ACC112 (cell line): ENCODE results near the gene USP13.
"Not testable (repeated sequence)": the region's sequence is repeated elsewhere in the genome, so short reads cannot be mapped to it uniquely, and the experiment has no call there.

ENCODE experiments used
- H2AFZ ChIP-seq: fragments of 200-600 bp; sonication (generic); one replicate; pipeline ENCODE4 v1.6.0; 2017; ENCODE audit warnings: antibody characterized with exemption, low read length; ENCODE audit not compliant: unreplicated experiment
- H3K27ac ChIP-seq: fragments of 200-600 bp; sonication (generic); 2 replicates; pipeline ENCODE4 v1.5.1; 2014; ENCODE audit warnings: low read depth, mild to moderate bottlenecking, antibody characterized with exemption, low read length, moderate library complexity
- H3K27me3 ChIP-seq: fragments of 200-600 bp; sonication (generic); 2 replicates; pipeline ENCODE4 v1.6.1; 2014; ENCODE audit warnings: mild to moderate bottlenecking, antibody characterized with exemption, low read length, moderate library complexity, mixed read lengths; ENCODE audit not compliant: insufficient read depth
- H3K36me3 ChIP-seq: fragments of 200-600 bp; sonication (generic); 2 replicates; pipeline ENCODE4 v1.6.1; 2016; ENCODE audit warnings: mild to moderate bottlenecking, antibody characterized with exemption, low read length, moderate library complexity, mixed read lengths; ENCODE audit not compliant: insufficient read depth
- H3K4me1 ChIP-seq: fragments of 200-600 bp; sonication (generic); one replicate; pipeline ENCODE4 v1.6.1; 2016; ENCODE audit warnings: low read length, mixed read lengths; ENCODE audit not compliant: insufficient read depth, unreplicated experiment, control insufficient read depth
- H3K4me3 ChIP-seq: fragments of 200-600 bp; sonication (generic); 2 replicates; pipeline ENCODE4 v1.5.1; 2014; ENCODE audit warnings: mild to moderate bottlenecking, low read depth, low read length
- H3K79me2 ChIP-seq: fragments of 200-600 bp; sonication (generic); one replicate; pipeline ENCODE4 v1.6.0; 2016; ENCODE audit warnings: low read length; ENCODE audit not compliant: control insufficient read depth, unreplicated experiment, insufficient read depth

Gene USP13

GRCh38 chr3:179622023-179622422 is 30.8 kb upstream of the USP13 start:
- H3K4me1 ChIP-seq = no peaks in the 10 kb centered on the region
- H3K79me2 ChIP-seq = peaks cover 2% of the 10 kb centered on the region
- no peaks in the 10 kb centered on the region for H3K27me3 ChIP-seq
- H3K4me3 ChIP-seq = no peak overlapping the region
- H3K36me3 ChIP-seq = peaks cover 40% of the 10 kb centered on the region
- H3K27ac ChIP-seq = no peak overlapping the region
- no peak overlapping the region for H2AFZ ChIP-seq

- H3K4me1 ChIP-seq = no peaks in the 10 kb centered on the region
- H3K27ac ChIP-seq = no peak overlapping the region
- H3K79me2 ChIP-seq = no peaks in the 10 kb centered on the region
- H3K4me3 ChIP-seq = no peak overlapping the region
- H2AFZ ChIP-seq = no peak overlapping the region
- H3K27me3 ChIP-seq = no peaks in the 10 kb centered on the region
- H3K36me3 ChIP-seq = peaks cover 23% of the 10 kb centered on the region
Observed at GRCh38 chr3:179624451-179624850, 28.4 kb upstream of the USP13 start.

GRCh38 chr3:179630753-179631451 is 21.9 kb upstream of the USP13 start:
- Histone ChIP-seq H3K79me2 (no peaks in the 10 kb centered on the region), H3K4me3 (no peak overlapping the region), H3K4me1 (no peaks in the 10 kb centered on the region), H3K36me3 (0 out of 2 replicates have a peak, but pooled peaks cover under 1% of the 10 kb centered on the region), H3K27ac (no peak overlapping the region), H3K27me3 (no peaks in the 10 kb centered on the region), H2AFZ (no peak overlapping the region)

GRCh38 chr3:179640469-179640868 is 12.4 kb upstream of the USP13 start:
- Histone ChIP-seq H3K27me3 (no peaks in the 10 kb centered on the region), H3K79me2 (no peaks in the 10 kb centered on the region), H3K36me3 (no peaks in the 10 kb centered on the region), H3K27ac (no peak overlapping the region), H3K4me1 (no peaks in the 10 kb centered on the region), H3K4me3 (no peak overlapping the region), H2AFZ (no peak overlapping the region)

GRCh38 chr3:179642871-179643270 is 10.0 kb upstream of the USP13 start:
- Histone ChIP-seq H3K4me1 (no peaks in the 10 kb centered on the region), H3K4me3 (no peak overlapping the region), H3K27me3 (no peaks in the 10 kb centered on the region), H2AFZ (no peak overlapping the region), H3K36me3 (no peaks in the 10 kb centered on the region), H3K79me2 (no peaks in the 10 kb centered on the region), H3K27ac (no peak overlapping the region)

GRCh38 chr3:179643837-179644236 is 9.0 kb upstream of the USP13 start:
- H3K27me3 ChIP-seq, H3K36me3 ChIP-seq, H3K4me3 ChIP-seq, H3K4me1 ChIP-seq, H2AFZ ChIP-seq, H3K79me2 ChIP-seq, H3K27ac ChIP-seq: not testable (repeated sequence)

GRCh38 chr3:179646177-179646576 is 6.7 kb upstream of the USP13 start:
- no peaks in the 10 kb centered on the region for H3K4me1 ChIP-seq
- no peak overlapping the region for H3K27ac ChIP-seq
- no peak overlapping the region for H3K4me3 ChIP-seq
- no peaks in the 10 kb centered on the region for H3K36me3 ChIP-seq
- H3K79me2 ChIP-seq = no peaks in the 10 kb centered on the region
- no peaks in the 10 kb centered on the region for H3K27me3 ChIP-seq
- H2AFZ ChIP-seq = no peak overlapping the region

GRCh38 chr3:179651687-179652446 is 973 bp upstream of the USP13 start:
- peaks cover 30% of the 10 kb centered on the region for H3K79me2 ChIP-seq
- no peaks in the 10 kb centered on the region for H3K27me3 ChIP-seq
- H3K36me3 ChIP-seq = no peaks in the 10 kb centered on the region; the same call in 1 of the 2 replicates
- peak overlapping the region; percentile 90 for H2AFZ ChIP-seq
- peak overlapping the region; percentile 67; the same call in 1 of the 2 replicates for H3K27ac ChIP-seq
- peak overlapping the region; percentile 98 for H3K4me3 ChIP-seq
- H3K4me1 ChIP-seq = peaks cover 11% of the 10 kb centered on the region

GRCh38 chr3:179653096-179653797 is 407 bp downstream of the USP13 start:
- Histone ChIP-seq H3K36me3 (no peaks in the 10 kb centered on the region; the same call in 1 of the 2 replicates), H3K27me3 (no peaks in the 10 kb centered on the region), H3K4me3 (peak overlapping the region; percentile 98), H3K79me2 (peaks cover 35% of the 10 kb centered on the region), H3K27ac (peak overlapping the region; percentile 67; the same call in 1 of the 2 replicates), H2AFZ (peak overlapping the region; percentile 92), H3K4me1 (peaks cover 11% of the 10 kb centered on the region)

GRCh38 chr3:179655236-179655635 is 2.4 kb downstream of the USP13 start:
- H3K27me3 ChIP-seq = no peaks in the 10 kb centered on the region
- H2AFZ ChIP-seq = no peak overlapping the region
- H3K4me3 ChIP-seq = peak overlapping the region; percentile 98
- peaks cover 11% of the 10 kb centered on the region for H3K4me1 ChIP-seq
- H3K36me3 ChIP-seq = no peaks in the 10 kb centered on the region; the same call in 1 of the 2 replicates
- peaks cover 54% of the 10 kb centered on the region for H3K79me2 ChIP-seq
- no peak overlapping the region for H3K27ac ChIP-seq
